Head of caudate nucleus (tissue), 42 donors: Measurements from ENCODE around the gene EEF1AKMT4.

Source experiments
- DNase-seq, 42 donors: peaks; one replicate each; pipeline versions ENCODE4 v3.0.0 to v3.0.0-alpha.2; 2020 to 2021; ENCODE audit warnings: mixed read lengths in 7 of 42
- intact Hi-C: fragments of 100-400 bp; cut with DNase I; formaldehyde crosslinking; loops from one replicate; pipeline ENCODE4 v1.15.0; 2022

The EEF1AKMT4 gene

GRCh38 chr3:184289426-184289938 lies 40.0 kb downstream of the EEF1AKMT4 start:
- intact Hi-C loops: no loop called here
- DNase-seq: peak in 41 of 42 donors; percentile 22 to 82 (median 61)

DNA sequence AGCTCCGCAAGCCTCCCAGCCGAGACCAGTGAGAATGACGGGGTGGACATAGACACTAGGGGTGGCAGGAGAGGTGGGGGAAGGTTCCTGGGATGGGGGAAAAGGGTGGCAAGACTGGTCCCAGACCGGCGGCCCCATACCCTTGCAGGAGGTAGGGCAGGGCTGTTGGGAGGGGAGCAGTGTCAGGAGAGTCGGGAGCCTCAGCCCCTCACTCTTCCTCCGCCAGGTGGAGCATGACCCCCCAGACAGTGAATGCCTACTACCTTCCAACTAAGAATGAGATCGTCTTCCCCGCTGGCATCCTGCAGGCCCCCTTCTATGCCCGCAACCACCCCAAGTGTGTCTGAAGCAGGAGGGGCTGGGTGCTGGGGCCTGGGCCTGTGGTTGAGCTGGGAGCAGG lies 40.9 kb downstream of the EEF1AKMT4 start:
- no peak for DNase-seq
- intact Hi-C loops: loop anchor here (5.0 kb wide), 1 partner anchor 33 kb away; no protein-coding TSS in a partner anchor

- intact Hi-C loops: loop anchor here (5.0 kb wide), 1 partner anchor 34 kb away; no protein-coding TSS in a partner anchor
Observed at GRCh38 chr3:184291044-184291737, 41.7 kb downstream of the EEF1AKMT4 start.

DNA sequence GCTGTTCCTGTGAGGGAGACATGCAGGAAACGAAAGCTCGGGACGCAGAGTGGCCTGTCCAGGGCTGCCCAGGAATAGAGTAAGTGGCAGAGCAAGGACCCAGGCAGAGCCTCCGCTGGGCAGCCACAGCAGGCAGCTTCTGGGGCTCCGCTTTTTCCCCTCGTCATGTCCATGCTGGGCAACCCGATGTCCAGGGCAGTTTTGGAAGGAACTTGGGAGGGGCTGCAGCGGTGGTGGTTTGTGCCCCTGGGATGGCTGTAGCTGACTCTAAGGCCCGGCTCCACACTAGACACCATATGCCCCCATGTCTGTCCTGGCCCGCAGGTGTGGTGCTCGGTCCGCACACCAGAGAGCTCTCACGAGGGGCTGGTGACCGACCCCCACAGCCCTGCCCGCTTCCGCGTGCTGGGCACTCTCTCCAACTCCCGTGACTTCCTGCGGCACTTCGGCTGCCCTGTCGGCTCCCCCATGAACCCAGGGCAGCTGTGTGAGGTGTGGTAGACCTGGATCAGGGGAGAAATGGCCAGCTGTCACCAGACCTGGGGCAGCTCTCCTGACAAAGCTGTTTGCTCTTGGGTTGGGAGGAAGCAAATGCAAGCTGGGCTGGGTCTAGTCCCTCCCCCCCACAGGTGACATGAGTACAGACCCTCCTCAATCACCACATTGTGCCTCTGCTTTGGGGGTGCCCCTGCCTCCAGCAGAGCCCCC lies 42.4 kb downstream of the EEF1AKMT4 start:
- no peak for DNase-seq
- intact Hi-C loops: loop anchor here (5.0 kb wide), 1 partner anchor 35 kb away; no protein-coding TSS in a partner anchor

More at GRCh38 chr3:184291044-184291737, 41.7 kb downstream of the EEF1AKMT4 start:
- DNase-seq: no peak

DNA sequence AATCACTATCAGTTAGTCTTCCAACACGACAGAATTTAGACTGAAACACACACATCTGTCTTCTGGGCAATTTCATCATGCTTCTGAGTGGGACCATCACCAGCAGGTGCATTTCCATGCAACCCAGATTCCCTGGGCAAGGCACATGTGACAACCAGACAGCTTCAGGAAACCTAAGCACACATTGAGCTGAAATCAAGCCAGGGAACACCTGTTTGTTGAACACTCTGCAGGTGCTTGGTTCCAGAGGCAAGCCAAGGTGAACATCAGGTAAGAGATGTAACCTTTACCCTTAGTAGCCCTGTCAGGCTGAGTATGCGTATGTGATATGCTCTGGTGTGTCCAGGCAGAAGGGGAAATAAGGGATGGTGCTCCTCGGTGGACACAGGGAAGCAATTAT lies 46.3 kb downstream of the EEF1AKMT4 start:
- no peak for DNase-seq
- intact Hi-C loops: no loop called here

DNA sequence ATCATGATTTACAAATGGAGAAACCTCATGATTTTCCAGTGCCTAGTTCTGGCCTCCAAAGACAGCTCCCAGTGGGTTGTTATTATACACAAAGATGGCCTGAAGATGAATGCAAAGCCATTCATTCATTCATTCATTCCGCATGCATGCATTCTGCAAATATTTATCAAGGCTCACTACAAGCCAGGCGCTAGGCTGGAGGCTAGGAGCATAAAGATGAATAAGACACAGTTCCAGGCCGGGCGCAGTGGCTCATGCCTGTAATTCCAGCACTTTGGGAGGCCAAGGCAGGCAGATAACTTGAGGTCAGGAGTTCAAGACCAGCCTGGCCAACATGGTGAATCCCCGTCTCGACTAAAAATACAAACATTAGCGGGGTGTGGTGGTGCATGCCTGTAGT lies 47.1 kb downstream of the EEF1AKMT4 start:
- intact Hi-C loops: no loop called here
- no peak for DNase-seq

DNA sequence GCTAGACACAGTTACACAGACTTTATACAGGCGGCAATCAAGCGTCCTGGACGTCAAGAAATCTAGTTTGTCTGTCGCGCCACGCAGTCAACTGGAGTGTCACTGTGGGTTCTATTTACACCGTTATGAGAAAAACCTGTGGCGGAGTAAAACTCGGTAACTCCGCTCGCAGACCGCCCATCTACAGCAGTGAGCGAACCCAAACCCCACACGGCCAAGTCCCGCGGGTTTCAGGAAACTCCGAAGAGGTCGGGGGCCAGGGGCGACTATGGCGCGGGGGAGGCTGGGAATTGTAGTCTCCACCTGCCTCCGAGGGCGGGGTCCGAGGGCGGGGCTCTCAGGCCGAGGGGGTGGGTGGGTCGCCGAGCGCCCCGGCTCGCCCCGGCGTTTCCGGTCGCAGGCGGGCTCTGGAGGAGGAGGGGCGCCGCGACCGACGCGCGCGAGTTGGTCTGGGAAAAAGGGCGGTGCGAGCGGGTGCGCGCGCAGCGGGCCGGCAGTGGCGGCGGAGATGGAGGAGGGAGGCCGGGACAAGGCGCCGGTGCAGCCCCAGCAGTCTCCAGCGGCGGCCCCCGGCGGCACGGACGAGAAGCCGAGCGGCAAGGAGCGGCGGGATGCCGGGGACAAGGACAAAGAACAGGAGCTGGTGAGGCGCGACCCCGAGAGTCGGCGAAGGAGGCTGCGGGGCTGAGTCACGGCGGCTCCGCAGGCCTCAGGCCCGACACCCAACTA lies 49.5 kb downstream of the EEF1AKMT4 start, which contains the start of gene PSMD2:
PSMD2 (plus strand) TSS at position 483 of the 729 bp plus-strand sequence; CDS start at position 509, 26 bp downstream.
- peak; percentile 94 to 99 (median 98) for DNase-seq
- intact Hi-C loops: loop anchor here (1.0 kb wide), 1 partner anchor 113 kb away; the partner anchor contains the start of gene ABCF3

DNA sequence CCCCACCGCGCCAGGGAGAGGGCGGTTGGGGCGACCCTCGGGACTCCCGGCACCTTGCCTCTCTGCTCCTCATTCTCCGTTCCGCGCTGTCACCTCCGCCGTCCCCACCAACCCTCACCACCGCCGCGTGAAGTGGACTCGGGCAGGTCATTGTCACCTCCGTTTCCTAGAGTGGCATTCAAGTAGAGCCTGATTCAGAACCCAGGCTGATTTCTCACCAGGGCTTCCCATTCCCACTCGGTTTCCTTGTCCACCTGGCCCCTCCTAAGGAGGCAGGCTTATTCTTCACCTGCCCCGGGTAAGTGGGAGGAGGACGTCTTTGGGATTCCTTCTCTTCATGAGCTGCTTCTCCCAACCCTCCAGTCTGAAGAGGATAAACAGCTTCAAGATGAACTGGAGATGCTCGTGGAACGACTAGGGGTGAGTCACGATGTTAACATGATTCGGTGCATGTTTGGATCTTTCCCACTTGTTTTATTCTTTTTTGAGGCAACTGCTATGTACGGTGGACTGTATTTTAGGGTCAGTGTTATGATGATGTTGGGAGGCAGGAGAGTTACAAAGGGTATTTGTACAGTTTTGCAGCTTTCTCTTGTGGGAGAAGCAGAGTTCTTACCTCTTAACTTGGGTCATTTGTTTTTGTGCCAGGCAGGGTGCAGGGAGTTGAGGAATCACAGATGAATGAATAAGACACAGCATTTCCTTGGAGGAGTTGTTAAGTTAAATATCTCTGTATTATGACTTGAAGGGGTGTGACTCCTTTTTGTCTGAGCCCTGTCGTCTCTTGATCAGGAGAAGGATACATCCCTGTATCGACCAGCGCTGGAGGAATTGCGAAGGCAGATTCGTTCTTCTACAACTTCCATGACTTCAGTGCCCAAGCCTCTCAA lies 50.3 kb downstream of the EEF1AKMT4 start:
- intact Hi-C loops: loop anchor here (1.0 kb wide), 1 partner anchor 113 kb away; the partner anchor contains the start of gene ABCF3
- DNase-seq: no peak

DNA sequence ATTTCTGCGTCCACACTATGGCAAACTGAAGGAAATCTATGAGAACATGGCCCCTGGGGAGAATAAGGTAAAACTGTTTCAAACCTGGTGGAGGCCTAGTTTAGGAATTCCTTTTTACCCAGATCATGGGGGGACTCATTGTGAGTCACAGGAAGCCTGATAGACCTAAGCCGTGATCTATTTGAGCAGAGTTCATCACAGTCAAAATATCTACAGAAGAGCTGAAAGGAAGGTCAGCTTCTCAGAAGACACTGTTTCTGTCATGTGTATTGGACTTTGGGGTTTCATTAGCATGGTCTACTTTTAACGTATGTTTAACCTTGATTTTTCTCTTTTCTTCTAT lies 50.9 kb downstream of the EEF1AKMT4 start:
- intact Hi-C loops: no loop called here
- DNase-seq: no peak

DNA sequence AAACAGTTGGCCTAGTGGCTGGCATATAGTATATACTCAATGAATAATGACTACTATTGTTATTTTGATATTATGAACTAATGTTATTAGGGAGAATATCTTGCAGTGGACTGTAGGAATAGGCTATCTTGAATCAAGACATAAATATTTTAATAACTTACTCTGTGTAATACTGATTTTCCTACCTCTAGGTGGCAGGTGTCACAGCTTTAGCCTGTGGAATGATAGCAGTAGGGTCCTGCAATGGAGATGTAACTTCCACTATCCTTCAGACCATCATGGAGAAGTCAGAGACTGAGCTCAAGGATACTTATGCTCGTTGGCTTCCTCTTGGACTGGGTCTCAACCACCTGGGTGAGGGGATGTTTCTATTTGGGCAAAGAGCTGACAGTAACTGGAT lies 56.1 kb downstream of the EEF1AKMT4 start:
- DNase-seq: no peak
- intact Hi-C loops: no loop called here

GRCh38 chr3:184306341-184306972 lies 57.0 kb downstream of the EEF1AKMT4 start:
- no peak for DNase-seq
- intact Hi-C loops: no loop called here

DNA sequence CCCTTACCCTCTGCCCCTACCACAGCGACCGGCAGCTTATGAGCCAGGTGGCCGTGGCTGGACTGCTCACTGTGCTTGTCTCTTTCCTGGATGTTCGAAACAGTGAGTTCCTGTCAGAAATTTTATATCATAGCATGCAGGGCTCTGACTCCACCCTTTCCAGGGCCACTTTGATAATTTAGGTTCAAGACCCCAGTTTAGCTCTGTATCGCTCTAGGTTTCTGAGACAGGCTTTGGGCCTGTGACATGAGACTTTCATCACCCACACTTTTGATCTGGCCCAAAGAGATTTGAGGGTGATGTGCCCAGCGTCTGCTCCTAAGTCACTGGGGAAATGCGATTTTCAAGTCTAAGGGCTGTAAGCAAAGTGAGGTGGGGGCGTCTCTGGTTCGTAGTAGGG lies 58.4 kb downstream of the EEF1AKMT4 start:
- intact Hi-C loops: no loop called here
- DNase-seq: no peak
